WTC11 (cell line): Measurements from ENCODE around the gene CDH12. TPM values are rescaled to one million over a fixed set of nuclear protein-coding genes. Genes with fewer than 3 reads are reported as not detected.

Experiments used
- ATAC-seq: fragments of 200-7000 bp; cut with Tn5 transposase; 2 replicates; pipeline ENCODE4 v1.10.0; 2021; ENCODE audit warnings: mild to moderate bottlenecking, moderate library complexity
- CTCF ChIA-PET: fragments of 300-600 bp; sonication (Branson Sonifier 250); formaldehyde crosslinking; loops from one replicate; lab custom pipeline; 2021; ENCODE audit warnings: antibody characterized with exemption; lab: Charles Lee
- POLR2A ChIA-PET: fragments of 350-600 bp; sonication (Branson Sonifier 250); formaldehyde crosslinking; loops from one replicate; lab custom pipeline; 2021; ENCODE audit warnings: antibody characterized with exemption; lab: Charles Lee
- DNase-seq: peaks from one replicate; pipeline ENCODE4 v3.0.0; 2021; ENCODE audit warnings: low spot score
- H3K27ac Mint-ChIP-seq: 2 replicates; pipeline ENCODE4 v1.8.0; 2021; ENCODE audit warnings: mixed read lengths
- H3K27me3 Mint-ChIP-seq: 2 replicates; pipeline ENCODE4 v1.8.0; 2021; ENCODE audit warnings: low read depth, mild to moderate bottlenecking, moderate library complexity, mixed read lengths
- H3K36me3 Mint-ChIP-seq: 2 replicates; pipeline ENCODE4 v1.8.0; 2021; ENCODE audit warnings: mixed read lengths
- H3K4me1 Mint-ChIP-seq: 2 replicates; pipeline ENCODE4 v1.8.0; 2022; ENCODE audit warnings: mixed read lengths
- H3K4me3 Mint-ChIP-seq: 2 replicates; pipeline ENCODE4 v1.8.0; 2021; ENCODE audit warnings: mild to moderate bottlenecking, moderate library complexity, mixed read lengths
- H3K9me3 Mint-ChIP-seq: 2 replicates; pipeline ENCODE4 v1.8.0; 2021; ENCODE audit warnings: mixed read lengths
- E2F4 ChIP-seq: sonication (generic); formaldehyde crosslinking; IDR thresholded peaks from 2 replicates; pipeline ENCODE4 v1.8.1; 2022; ENCODE audit warnings: low read depth, mild to moderate bottlenecking, moderate library complexity, missing genetic modification reagents, borderline replicate concordance
- FOXJ3 ChIP-seq: sonication (generic); formaldehyde crosslinking; IDR thresholded peaks from 2 replicates; pipeline ENCODE4 v1.9.0; 2021; ENCODE audit warnings: missing genetic modification reagents, mild to moderate bottlenecking, borderline replicate concordance
- FOXK1 ChIP-seq: sonication (generic); formaldehyde crosslinking; IDR thresholded peaks from 2 replicates; pipeline ENCODE4 v1.8.0; 2022; ENCODE audit warnings: mild to moderate bottlenecking, moderate library complexity, missing genetic modification reagents
- GTF2I ChIP-seq: fragments of 250-450 bp; sonication (Bioruptor Pico); conservative IDR thresholded peaks from 2 replicates; pipeline ENCODE4 v1.4.0; 2021; ENCODE audit warnings: mild to moderate bottlenecking
- JAZF1 ChIP-seq: fragments of 250-450 bp; sonication (Bioruptor Pico); IDR thresholded peaks from 2 replicates; pipeline ENCODE4 v1.9.0; 2021; ENCODE audit warnings: moderate library complexity, mild to moderate bottlenecking, inconsistent platforms
- MYBL2 ChIP-seq: sonication (generic); formaldehyde crosslinking; IDR thresholded peaks from 2 replicates; pipeline ENCODE4 v1.8.1; 2023; ENCODE audit warnings: mild to moderate bottlenecking, moderate library complexity, missing genetic modification reagents
- NFATC4 ChIP-seq: fragments of 250-450 bp; sonication (Bioruptor Pico); IDR thresholded peaks from 2 replicates; pipeline ENCODE4 v1.9.0; 2021; ENCODE audit warnings: mild to moderate bottlenecking
- OVOL2 ChIP-seq: fragments of 250-450 bp; sonication (Bioruptor Pico); IDR thresholded peaks from 2 replicates; pipeline ENCODE4 v1.9.0; 2021; ENCODE audit warnings: mild to moderate bottlenecking, borderline replicate concordance
- SMAD3 ChIP-seq: sonication (generic); formaldehyde crosslinking; IDR thresholded peaks from 2 replicates; pipeline ENCODE4 v1.8.0; 2022; ENCODE audit warnings: missing genetic modification reagents, mild to moderate bottlenecking, borderline replicate concordance
- ZNF423 ChIP-seq: fragments of 250-450 bp; sonication (Bioruptor Pico); IDR thresholded peaks from 2 replicates; pipeline ENCODE4 v2.1.2; 2022; ENCODE audit warnings: mild to moderate bottlenecking, moderate library complexity
- ZNF532 ChIP-seq: fragments of 250-450 bp; sonication (Bioruptor Pico); IDR thresholded peaks from 2 replicates; pipeline ENCODE4 v1.9.0; 2021; ENCODE audit warnings: mild to moderate bottlenecking, borderline replicate concordance
- total RNA-seq: library from RNA; stranded (reverse); gene quantifications from 3 replicates; pipeline ENCODE4 v1.2.3, GENCODE V29; 2021
- TF ChIP-seq, protein P1 (sequence below): sonication (generic); formaldehyde crosslinking; IDR thresholded peaks from 2 replicates; pipeline ENCODE4 v1.8.0; 2022; ENCODE audit warnings: mild to moderate bottlenecking, missing genetic modification reagents
- TF ChIP-seq, protein P2 (sequence below): sonication (generic); formaldehyde crosslinking; IDR thresholded peaks from 2 replicates; pipeline ENCODE4 v1.8.0; 2022; ENCODE audit warnings: mild to moderate bottlenecking, missing genetic modification reagents
- TF ChIP-seq, protein P3 (sequence below): sonication (generic); formaldehyde crosslinking; IDR thresholded peaks from 2 replicates; pipeline ENCODE4 v1.8.0; 2023; ENCODE audit warnings: missing genetic modification reagents, mild to moderate bottlenecking, borderline replicate concordance
- TF ChIP-seq, protein P4 (sequence below): sonication (generic); formaldehyde crosslinking; IDR thresholded peaks from 2 replicates; pipeline ENCODE4 v1.8.1; 2023; ENCODE audit warnings: mild to moderate bottlenecking, missing genetic modification reagents

The CDH12 gene
- total RNA-seq, 1 experiment from 2014 or later: not detected

DNA sequence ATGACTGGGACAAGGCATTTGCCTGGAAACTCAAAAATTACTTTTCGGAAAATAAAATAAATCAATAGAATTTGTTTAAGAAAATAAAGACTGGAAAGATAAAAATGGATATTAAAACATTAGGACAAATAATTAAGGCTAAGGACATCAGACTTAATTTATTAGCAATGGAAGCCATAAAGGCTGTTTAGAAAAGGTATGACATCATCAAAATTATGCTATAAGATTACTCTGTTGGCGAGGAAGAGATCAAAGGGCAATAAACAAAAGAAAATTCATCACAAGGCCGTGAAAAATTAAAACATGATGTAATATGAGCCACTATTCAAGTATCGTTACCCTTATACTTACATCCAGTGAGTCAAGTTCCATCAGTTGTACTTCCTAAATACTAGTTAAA is 2.7 kb upstream of the CDH12 start:
- ChIA-PET CTCF (no interaction called here), POLR2A (no interaction called here)
- no peak for ATAC-seq
- no peaks in the 10 kb centered on the region for H3K36me3 Mint-ChIP-seq
- H3K9me3 Mint-ChIP-seq: no peaks in the 10 kb centered on the region
- peaks cover 25% of the 10 kb centered on the region for H3K27me3 Mint-ChIP-seq
- no peak overlapping the region for H3K4me3 Mint-ChIP-seq
- TF ChIP-seq FOXK1 (CRISPR knock-in tag) (no peak), GTF2I (no peak), SMAD3 (CRISPR knock-in tag) (no peak), ZNF532 (CRISPR knock-in tag) (no peak), FOXJ3 (no peak), NFATC4 (CRISPR knock-in tag) (no peak), MYBL2 (no peak), ZNF423 (CRISPR knock-in tag) (no peak), JAZF1 (CRISPR knock-in tag) (no peak), E2F4 (no peak), OVOL2 (no peak)
- TF ChIP-seq, protein P1, sequence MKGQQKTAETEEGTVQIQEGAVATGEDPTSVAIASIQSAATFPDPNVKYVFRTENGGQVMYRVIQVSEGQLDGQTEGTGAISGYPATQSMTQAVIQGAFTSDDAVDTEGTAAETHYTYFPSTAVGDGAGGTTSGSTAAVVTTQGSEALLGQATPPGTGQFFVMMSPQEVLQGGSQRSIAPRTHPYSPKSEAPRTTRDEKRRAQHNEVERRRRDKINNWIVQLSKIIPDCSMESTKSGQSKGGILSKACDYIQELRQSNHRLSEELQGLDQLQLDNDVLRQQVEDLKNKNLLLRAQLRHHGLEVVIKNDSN: no peak
- TF ChIP-seq, protein P2, sequence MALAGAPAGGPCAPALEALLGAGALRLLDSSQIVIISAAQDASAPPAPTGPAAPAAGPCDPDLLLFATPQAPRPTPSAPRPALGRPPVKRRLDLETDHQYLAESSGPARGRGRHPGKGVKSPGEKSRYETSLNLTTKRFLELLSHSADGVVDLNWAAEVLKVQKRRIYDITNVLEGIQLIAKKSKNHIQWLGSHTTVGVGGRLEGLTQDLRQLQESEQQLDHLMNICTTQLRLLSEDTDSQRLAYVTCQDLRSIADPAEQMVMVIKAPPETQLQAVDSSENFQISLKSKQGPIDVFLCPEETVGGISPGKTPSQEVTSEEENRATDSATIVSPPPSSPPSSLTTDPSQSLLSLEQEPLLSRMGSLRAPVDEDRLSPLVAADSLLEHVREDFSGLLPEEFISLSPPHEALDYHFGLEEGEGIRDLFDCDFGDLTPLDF: no peak
- TF ChIP-seq, protein P3, sequence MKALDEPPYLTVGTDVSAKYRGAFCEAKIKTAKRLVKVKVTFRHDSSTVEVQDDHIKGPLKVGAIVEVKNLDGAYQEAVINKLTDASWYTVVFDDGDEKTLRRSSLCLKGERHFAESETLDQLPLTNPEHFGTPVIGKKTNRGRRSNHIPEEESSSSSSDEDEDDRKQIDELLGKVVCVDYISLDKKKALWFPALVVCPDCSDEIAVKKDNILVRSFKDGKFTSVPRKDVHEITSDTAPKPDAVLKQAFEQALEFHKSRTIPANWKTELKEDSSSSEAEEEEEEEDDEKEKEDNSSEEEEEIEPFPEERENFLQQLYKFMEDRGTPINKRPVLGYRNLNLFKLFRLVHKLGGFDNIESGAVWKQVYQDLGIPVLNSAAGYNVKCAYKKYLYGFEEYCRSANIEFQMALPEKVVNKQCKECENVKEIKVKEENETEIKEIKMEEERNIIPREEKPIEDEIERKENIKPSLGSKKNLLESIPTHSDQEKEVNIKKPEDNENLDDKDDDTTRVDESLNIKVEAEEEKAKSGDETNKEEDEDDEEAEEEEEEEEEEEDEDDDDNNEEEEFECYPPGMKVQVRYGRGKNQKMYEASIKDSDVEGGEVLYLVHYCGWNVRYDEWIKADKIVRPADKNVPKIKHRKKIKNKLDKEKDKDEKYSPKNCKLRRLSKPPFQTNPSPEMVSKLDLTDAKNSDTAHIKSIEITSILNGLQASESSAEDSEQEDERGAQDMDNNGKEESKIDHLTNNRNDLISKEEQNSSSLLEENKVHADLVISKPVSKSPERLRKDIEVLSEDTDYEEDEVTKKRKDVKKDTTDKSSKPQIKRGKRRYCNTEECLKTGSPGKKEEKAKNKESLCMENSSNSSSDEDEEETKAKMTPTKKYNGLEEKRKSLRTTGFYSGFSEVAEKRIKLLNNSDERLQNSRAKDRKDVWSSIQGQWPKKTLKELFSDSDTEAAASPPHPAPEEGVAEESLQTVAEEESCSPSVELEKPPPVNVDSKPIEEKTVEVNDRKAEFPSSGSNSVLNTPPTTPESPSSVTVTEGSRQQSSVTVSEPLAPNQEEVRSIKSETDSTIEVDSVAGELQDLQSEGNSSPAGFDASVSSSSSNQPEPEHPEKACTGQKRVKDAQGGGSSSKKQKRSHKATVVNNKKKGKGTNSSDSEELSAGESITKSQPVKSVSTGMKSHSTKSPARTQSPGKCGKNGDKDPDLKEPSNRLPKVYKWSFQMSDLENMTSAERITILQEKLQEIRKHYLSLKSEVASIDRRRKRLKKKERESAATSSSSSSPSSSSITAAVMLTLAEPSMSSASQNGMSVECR (CRISPR knock-in tag): no peak
- TF ChIP-seq, protein P4, sequence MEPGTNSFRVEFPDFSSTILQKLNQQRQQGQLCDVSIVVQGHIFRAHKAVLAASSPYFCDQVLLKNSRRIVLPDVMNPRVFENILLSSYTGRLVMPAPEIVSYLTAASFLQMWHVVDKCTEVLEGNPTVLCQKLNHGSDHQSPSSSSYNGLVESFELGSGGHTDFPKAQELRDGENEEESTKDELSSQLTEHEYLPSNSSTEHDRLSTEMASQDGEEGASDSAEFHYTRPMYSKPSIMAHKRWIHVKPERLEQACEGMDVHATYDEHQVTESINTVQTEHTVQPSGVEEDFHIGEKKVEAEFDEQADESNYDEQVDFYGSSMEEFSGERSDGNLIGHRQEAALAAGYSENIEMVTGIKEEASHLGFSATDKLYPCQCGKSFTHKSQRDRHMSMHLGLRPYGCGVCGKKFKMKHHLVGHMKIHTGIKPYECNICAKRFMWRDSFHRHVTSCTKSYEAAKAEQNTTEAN (CRISPR knock-in tag): no peak
- TF ChIP-seq, all 79 proteins: peak for 0
- H3K27ac Mint-ChIP-seq: no peak overlapping the region
- H3K4me1 Mint-ChIP-seq: peaks cover 15% of the 10 kb centered on the region
- no peak for DNase-seq
